Measurements from ENCODE around the gene SCGB1A1.
"Not testable (repeated sequence)": the region's sequence is repeated elsewhere in the genome, so short reads cannot be mapped to it uniquely, and the experiment has no call there.

SCGB1A1 gene

GRCh38 chr11:62449912-62450311, 31.1 kb downstream of the SCGB1A1 start:
- DNase-seq (ENCODE audit: low read depth), result not testable (repeated sequence)

- DNase-seq (ENCODE audit: low read depth), result no peak
Measured at GRCh38 chr11:62450543-62451240, 31.9 kb downstream of the SCGB1A1 start.

- DNase-seq (ENCODE audit: low read depth), result no peak
Measured at GRCh38 chr11:62451241-62451621, 32.4 kb downstream of the SCGB1A1 start.

- no peak for DNase-seq (ENCODE audit: low read depth)
Measured at GRCh38 chr11:62452261-62452660, 33.4 kb downstream of the SCGB1A1 start.

- DNase-seq (ENCODE audit: low read depth), result no peak
Measured at GRCh38 chr11:62452839-62453468, 34.1 kb downstream of the SCGB1A1 start.

- no peak for DNase-seq (ENCODE audit: low read depth)
Measured at GRCh38 chr11:62456630-62457029, 37.8 kb downstream of the SCGB1A1 start.

GRCh38 chr11:62457478-62457877, 38.6 kb downstream of the SCGB1A1 start:
- DNase-seq (ENCODE audit: low read depth), result no peak

- no peak for DNase-seq (ENCODE audit: low read depth)
Measured at GRCh38 chr11:62458212-62459002, 39.6 kb downstream of the SCGB1A1 start.

GRCh38 chr11:62459080-62459479, 40.2 kb downstream of the SCGB1A1 start:
- DNase-seq (ENCODE audit: low read depth), result no peak

GRCh38 chr11:62461740-62462507, 43.1 kb downstream of the SCGB1A1 start:
- DNase-seq (ENCODE audit: low read depth), result no peak

GRCh38 chr11:62462508-62462892, 43.7 kb downstream of the SCGB1A1 start:
- DNase-seq (ENCODE audit: low read depth), result no peak

- no peak for DNase-seq (ENCODE audit: low read depth)
Measured at GRCh38 chr11:62463121-62463542, 44.3 kb downstream of the SCGB1A1 start.

GRCh38 chr11:62464655-62465054, 45.8 kb downstream of the SCGB1A1 start:
- no peak for DNase-seq (ENCODE audit: low read depth)

GRCh38 chr11:62466444-62466843, 47.6 kb downstream of the SCGB1A1 start:
- DNase-seq (ENCODE audit: low read depth), result no peak

GRCh38 chr11:62468577-62468976, 49.7 kb downstream of the SCGB1A1 start:
- DNase-seq (ENCODE audit: low read depth), result no peak

GRCh38 chr11:62471603-62472002, 52.8 kb downstream of the SCGB1A1 start:
- no peak for DNase-seq (ENCODE audit: low read depth)

- DNase-seq (ENCODE audit: low read depth), result no peak
Measured at GRCh38 chr11:62472063-62472884, 53.4 kb downstream of the SCGB1A1 start.
